Limb (tissue), 2 donors: ENCODE measurements around the gene TYRO3.

Experiments
- DNase-seq, 2 donors: peaks; one replicate each; pipeline ENCODE4 v3.0.0-alpha.2; 2016; ENCODE audit errors: extremely low spot score in 2 of 2

Gene TYRO3

DNA sequence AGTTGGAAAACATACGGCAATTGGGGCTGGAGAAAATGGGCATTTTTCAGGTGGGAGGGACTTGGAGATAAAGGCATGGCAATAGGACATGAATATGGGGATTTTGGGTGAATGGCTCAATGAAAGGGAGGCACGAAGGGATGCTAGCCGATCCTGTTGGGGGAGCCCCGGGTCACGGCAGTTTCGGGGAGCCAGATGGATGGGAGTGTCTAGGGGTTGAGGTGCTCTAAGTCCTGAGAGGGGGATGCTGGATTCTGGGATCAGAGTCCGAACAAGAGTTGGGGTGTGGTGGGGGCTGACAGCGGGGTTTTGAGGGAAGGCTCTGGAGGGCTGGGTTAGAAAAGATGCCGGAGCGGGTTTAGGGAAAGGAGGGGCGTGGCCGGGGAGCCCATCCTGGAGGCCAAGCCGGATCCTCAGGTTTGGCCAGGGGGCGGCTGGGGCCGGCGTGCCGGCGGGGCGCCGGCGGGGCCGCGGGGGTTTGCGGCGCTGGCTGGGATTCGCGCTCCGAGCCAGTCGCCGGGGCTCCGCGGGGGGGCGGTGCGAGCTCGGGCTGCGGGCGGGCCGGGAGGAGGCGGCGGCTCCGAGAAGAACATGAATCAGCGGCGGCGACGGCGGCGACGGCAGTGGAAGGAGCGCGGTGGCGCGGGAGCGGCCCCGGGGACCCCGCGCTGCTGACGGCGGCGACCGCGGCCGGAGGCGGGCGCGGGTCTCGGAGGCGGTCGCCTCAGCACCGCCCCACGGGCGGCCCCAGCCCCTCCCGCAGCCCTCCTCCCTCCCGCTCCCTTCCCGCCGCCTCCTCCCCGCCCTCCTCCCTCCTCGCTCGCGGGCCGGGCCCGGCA is at the start of gene TYRO3:
Gene TYRO3, plus strand, starts transcription at position 813 of the 839 bp plus-strand sequence. CDS start 46 bp downstream, outside the sequence.
- peak; percentile 45 to 84 for DNase-seq

DNA sequence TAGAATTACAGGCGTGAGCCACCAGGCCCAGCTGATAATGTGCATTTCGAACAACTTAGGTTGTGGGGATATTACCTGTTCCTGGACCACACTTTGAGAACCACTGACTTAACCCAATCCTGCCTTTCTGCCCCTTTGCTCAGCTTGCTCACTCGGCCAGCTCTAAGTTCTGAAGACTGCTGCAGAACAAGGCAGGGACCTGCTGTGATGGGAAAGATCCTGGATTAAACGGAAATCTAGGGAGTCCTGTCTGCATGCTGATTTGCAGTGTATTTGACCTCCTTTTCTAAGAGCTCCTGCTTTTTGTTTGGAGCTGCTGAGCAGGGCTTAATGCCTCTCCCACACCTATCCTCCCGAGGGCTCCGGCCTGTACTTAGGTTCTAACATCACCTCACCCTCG is 48.3 kb upstream of the TYRO3 start:
- DNase-seq = no peak

DNA sequence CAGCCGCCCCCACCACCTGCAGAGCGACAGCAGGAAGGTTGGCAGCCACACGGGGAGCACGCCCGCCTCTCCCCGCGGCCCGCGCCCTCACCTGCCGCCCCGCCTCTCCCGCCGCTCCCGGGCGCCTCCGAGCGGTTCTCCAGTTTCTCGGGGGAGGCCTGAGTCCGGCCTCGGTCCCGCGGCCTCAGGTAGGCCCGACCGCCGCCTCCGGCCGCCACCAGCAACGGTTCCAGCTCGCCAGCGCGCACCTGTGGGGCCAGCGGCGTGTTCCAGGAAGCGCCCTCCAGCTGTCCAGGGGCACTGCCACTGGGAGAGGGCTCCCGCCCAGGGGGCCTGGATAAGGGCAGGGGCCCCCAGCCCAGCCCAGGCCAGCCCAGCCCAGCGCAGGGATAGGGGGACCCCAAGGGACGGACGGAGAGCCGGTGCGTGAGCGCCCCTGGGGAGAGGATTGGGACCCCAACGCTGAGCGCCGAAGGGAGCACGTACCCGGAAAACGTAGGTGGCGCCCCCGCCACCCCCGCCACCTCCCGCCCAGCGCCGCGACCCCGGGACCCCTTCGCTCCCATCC is 47.6 kb upstream of the TYRO3 start:
- DNase-seq = no peak

DNA sequence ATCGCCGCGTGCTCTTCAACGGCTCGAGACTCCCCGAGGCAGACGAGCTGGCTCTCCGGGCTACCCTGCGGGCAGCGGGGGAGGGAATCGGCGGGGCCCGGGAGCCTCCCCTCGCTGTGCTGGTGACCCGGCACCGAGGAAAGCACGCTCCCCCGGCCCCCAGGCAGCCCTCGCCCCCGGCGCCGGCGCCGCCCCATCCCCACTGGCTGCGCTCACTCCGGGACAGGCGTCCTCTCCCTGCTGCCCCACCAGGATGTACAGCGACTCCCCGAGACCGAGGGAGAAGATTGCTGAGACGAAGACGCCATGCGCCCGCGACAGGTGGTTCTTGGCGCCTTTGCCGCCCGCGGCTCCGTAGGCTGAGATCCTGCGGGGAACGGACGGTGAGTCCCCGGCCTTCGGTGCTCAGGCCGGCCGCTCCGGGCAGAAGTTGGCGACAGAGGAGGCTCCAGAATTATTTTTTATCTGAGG is 47.1 kb upstream of the TYRO3 start:
- no peak for DNase-seq

DNA sequence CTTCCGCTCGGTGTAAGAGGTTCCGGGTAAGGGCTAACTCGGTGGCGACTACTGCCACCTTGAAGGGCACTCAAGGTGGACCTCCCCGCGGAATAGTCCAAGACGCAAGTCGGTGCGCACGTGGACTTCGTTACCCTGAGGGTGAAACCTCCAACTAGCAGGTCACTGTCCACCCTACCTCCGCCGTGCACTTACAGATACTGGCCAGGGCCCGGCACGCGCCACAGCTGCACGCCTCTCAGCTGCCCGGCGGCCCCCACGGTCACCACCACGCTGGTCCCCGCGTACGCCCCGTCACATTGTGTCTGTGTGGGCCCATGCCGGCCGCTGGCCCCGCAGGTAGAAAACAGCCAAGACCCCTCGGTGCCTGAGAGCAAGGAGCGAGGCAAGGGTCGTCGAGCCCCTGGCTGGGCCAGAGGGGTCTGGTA is 46.5 kb upstream of the TYRO3 start:
- no peak for DNase-seq

DNA sequence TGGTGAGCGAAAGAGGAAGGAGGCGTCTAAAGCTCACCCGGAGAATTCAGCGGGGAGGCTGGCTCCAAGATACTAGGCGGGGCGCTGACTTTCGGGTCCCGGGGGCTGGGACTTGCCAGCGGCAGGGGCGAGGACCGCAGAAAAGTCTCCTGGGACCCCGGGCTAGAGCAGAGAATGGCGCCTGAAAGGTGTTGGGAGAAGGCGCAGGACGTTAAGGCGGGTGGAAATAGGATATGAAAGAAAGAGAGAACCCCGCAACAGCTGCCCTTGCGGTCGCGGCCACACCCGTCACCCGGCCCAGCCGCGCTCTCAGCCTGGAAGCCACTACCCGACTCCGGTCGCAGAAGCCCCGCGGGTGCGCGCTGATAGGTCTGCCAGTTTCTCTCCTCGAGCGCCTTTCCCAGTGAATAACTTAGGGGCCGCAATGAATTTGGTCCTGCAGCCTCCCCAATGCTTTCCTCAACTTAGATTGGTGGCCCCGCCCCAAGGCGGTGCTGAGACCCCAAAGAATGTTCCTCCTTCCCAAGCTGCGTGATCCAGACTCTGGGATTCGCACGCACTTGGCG is 46.0 kb upstream of the TYRO3 start:
- peak in 1 of 2 donors; percentile 52 for DNase-seq

- no peak for DNase-seq
These were observed 45.3 kb upstream of the TYRO3 start, which contains the start of gene LTK for GRCh38 chr15:41513506-41514227. LTK (minus strand) TSS chr15:41513827; CDS start chr15:41513709, 118 bp downstream.

DNA sequence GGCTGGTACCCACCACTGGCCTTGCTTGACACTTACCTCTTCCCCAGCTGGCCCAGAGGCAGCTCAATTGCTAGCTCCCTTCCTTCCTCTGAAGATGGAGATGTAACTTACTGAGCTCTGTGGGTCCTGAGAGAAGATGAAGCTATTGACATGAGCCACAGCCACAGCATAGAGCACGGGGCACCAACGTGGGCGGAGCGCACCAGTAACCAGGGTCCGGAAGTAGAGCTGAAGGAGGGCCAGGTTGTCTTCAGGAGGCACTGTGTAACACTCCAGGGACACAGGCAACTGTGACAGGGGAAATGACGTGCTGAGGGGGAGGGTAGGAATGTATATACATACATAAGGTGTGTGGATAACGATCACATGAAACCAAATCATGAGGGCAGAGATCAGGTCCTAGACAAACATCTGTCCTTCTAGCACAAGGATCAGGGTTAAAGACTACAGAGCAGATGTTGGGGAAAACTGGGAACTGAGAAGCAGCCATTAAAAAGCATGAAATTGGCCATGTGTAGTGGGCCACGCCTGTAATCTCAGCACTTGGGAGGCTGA is 41.0 kb upstream of the TYRO3 start:
- no peak for DNase-seq

DNA sequence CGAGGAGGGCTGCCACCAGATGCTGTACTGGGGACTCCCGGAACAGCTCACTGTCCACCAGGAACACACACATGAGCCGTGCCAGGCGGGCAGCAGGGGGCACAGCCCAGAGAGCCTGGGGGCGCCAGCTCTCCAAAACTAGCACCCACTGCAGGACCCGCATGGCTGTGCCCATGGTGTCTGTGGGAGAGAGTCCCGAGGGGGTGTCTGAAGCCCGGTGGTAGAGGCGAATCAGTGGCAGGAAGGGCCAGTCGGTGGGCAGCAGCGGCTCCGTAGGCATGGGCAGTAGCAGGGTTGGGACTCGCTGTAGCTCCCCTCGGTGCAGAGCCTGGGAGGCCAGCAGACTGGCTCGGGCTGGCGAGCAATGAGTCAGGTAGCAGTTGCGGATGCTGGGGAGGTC is 38.4 kb upstream of the TYRO3 start:
- no peak for DNase-seq

- no peak for DNase-seq
These were observed 37.4 kb upstream of the TYRO3 start for GRCh38 chr15:41521614-41522013.

- no peak for DNase-seq
These were observed 35.9 kb upstream of the TYRO3 start for GRCh38 chr15:41523097-41523496.

- DNase-seq = no peak
These were observed 28.6 kb upstream of the TYRO3 start for GRCh38 chr15:41530363-41530956.

DNA sequence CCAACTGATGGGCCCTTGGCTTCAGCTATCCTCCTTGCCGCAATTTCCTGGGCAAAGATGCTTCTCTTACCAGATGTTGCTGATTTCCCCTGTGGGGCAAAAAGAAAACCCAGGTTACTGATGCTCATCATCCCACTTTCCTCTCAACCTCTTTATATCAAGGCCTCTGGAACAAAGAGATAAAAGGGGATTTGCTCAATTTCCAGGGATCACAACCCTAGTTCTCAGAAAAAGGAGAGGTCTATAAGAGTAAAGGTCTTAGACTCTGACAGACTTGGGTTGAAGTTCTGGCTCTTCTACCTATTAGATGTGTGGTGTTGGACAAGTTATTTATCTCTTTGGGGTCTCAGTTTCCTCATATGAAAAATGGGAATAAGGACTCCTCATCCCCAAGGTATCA is 23.5 kb upstream of the TYRO3 start:
- DNase-seq = no peak

GRCh38 chr15:41536866-41537265 is 22.1 kb upstream of the TYRO3 start:
- no peak for DNase-seq

DNA sequence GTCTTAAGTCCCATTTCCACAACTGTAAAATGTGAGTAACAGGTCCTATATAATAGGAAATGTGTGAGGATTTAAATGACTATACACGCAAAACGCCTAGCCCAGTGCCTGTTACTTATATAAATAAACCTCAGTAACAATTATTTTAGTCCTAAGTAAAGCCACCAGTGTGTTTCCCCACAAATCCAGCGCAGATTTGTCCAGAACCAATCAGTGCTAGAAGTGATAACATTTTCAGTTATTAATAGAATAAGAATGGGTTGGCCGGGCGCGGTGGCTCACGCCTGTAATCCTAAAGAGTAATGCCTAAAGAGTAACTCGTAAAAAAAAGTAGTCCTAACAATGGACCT is 15.5 kb upstream of the TYRO3 start:
- no peak for DNase-seq

GRCh38 chr15:41544650-41545015 is 14.4 kb upstream of the TYRO3 start:
- DNase-seq = no peak

- no peak for DNase-seq
These were observed 13.8 kb upstream of the TYRO3 start for GRCh38 chr15:41545218-41545617.

GRCh38 chr15:41546851-41547786 is 11.9 kb upstream of the TYRO3 start:
- DNase-seq = no peak

DNA sequence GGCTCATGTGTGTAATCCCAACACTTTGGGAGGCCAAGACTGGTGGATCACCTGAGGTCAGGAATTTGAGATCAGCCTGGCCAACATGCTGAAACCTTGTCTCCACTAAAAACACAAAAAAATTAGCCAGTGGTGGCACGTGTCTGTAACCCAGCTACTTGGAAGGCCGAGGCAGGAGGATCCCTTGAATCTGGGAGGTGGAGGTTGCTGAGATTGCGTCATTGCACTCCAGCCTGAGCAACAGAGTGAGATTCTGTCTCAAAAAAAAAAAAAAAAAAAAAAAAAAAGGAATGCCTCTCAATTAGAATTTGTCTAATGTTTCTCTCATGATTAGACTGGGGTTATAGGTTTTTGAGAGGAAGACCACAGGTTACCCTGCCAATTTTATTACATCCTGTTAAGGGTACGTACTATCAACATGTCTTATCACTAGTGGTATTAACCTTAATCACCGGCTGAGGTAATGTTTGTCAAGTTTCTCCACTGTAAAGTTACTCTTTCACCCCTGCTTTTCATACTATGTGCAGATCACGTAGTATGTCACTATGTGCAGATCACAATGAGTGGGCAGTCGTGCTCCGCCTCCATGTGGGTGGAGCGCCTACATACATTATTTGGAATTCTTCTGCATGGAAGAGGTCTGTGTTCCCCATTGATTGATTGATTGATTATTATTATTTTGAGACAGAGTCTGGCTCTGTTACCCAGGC is 8.8 kb upstream of the TYRO3 start:
- DNase-seq = no peak

DNA sequence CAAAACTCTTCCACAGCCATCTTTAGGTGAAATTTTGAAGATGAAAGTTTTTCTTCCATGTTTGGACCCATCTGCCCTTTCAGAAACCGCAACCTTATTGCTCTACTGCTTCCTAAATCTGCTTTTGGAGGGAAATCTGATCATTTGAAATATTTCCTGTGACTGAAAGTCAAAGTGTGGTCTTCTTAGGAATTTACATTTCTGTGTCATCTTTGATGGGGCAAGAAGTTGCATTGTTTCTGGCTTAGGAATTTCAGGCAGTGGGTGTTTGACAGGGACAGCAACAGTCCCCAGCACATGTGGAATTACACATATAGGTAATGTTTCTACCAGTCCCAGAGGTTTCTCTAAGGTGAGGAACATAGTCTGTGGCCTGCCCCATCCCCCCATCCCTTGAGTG is 5.3 kb upstream of the TYRO3 start:
- no peak for DNase-seq
